SK-MEL-5 (cell line): ENCODE measurements around the gene SEMA4C. TPM values are rescaled to one million over a fixed set of nuclear protein-coding genes. Genes with fewer than 3 reads are reported as not detected.

ENCODE experiments used
- DNase-seq: peaks from one replicate; pipeline ENCODE4 v3.0.0-alpha.2; 2016; ENCODE audit warnings: low read depth, low spot score
- in situ Hi-C: cut with HindIII; loops from 2 replicates; pipeline ENCODE4 v1.10.0; 2016; ENCODE audit warnings: low sequenced_read_pairs, high pct_unique_total_duplicates, low pct_unique_long_range_greater_than_20kb
- total RNA-seq: library from RNA; depleted of rRNA; stranded (reverse); fragments of >200 nt; shearing (Covaris generic); gene quantifications from 2 replicates; pipeline ENCODE4 v1.2.3, GENCODE V29; 2014; rRNA removed

The SEMA4C gene
- total RNA-seq, 1 experiment from 2014 or later = 42.7 TPM

GRCh38 chr2:96819128-96819875 lies 50.6 kb downstream of the SEMA4C start:
- in situ Hi-C loops = no loop called here
- DNase-seq = no peak

DNA sequence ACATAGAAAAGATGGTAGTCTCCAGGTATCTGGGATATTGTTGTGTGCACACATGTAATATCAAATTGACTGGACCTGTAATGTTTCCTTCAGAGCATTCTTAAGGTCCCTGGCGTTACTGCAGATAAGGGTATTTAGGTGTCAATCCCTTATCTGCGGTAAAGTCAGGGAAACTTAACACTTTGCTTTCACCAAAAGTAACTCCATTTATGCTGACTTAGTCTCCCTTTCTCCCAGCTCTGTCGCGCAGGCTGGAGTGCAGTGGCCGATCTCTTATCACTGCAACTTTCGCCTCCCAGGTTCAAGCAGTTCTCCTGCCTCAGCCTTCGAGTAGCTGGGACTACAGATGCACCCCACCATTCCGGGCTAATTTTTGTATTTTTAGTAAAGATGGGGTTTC lies 52.0 kb downstream of the SEMA4C start:
- in situ Hi-C loops = no loop called here

DNA sequence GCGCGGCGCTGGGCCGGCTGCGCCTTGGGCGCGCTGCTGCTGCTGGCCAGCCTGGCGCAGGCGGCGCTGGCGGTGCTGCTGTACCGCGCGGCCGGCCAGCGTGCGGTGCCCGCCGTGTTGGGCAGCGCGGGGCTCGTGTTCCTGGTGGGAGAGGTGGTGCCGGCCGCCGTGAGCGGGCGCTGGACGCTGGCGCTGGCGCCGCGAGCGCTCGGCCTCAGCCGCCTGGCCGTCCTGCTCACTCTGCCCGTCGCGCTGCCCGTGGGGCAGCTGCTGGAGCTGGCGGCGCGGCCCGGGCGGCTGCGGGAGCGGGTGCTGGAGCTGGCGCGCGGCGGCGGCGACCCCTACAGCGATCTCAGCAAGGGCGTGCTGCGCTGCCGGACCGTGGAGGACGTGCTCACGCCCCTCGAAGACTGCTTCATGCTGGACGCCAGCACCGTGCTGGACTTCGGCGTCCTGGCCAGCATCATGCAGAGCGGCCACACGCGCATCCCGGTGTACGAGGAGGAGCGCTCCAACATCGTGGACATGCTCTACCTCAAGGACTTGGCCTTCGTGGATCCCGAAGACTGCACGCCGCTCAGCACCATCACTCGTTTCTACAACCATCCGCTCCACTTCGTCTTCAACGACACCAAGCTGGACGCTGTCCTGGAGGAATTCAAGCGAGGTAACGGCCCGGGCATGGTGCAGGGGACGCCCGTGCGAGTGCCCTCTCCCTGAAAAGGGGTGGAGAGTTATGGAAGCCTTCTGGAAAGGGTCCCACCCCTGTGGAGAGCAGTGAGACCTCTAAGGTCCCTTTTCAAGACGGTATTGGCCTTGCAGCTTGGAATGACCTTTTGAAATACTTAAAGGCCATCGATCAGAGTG lies 52.8 kb downstream of the SEMA4C start:
- no peak for DNase-seq
- in situ Hi-C loops = no loop called here

More for the DNA sequence above, 52.0 kb downstream of the SEMA4C start:
- no peak for DNase-seq

DNA sequence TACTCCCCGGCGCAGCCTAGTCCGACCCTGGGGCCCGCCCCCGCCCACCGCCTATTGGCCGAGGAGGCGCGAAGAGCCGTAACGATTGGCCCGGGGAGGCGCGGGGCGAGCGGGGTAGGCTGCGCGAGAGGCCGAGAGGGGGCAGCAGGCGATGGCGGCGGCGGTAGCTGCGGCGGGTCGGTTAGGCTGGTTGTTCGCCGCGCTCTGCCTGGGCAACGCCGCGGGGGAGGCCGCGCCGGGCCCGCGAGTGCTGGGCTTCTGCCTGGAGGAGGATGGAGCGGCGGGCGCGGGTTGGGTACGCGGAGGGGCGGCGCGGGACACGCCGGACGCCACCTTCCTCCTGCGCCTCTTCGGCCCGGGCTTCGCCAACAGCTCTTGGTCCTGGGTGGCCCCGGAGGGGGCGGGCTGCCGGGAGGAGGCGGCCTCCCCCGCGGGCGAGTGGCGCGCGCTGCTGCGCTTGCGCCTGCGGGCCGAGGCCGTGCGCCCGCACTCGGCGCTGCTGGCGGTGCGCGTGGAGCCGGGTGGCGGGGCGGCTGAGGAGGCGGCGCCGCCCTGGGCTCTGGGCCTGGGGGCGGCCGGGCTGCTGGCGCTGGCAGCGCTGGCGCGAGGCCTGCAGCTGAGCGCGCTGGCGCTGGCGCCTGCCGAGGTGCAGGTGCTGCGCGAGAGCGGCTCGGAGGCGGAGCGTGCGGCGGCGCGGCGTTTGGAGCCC lies 53.6 kb downstream of the SEMA4C start, which contains the start of gene CNNM3:
CNNM3 (plus strand) TSS at position 142 of the 709 bp plus-strand sequence; CDS start at position 152, 10 bp downstream.
- peak; percentile 91 for DNase-seq
- in situ Hi-C loops = no loop called here

DNA sequence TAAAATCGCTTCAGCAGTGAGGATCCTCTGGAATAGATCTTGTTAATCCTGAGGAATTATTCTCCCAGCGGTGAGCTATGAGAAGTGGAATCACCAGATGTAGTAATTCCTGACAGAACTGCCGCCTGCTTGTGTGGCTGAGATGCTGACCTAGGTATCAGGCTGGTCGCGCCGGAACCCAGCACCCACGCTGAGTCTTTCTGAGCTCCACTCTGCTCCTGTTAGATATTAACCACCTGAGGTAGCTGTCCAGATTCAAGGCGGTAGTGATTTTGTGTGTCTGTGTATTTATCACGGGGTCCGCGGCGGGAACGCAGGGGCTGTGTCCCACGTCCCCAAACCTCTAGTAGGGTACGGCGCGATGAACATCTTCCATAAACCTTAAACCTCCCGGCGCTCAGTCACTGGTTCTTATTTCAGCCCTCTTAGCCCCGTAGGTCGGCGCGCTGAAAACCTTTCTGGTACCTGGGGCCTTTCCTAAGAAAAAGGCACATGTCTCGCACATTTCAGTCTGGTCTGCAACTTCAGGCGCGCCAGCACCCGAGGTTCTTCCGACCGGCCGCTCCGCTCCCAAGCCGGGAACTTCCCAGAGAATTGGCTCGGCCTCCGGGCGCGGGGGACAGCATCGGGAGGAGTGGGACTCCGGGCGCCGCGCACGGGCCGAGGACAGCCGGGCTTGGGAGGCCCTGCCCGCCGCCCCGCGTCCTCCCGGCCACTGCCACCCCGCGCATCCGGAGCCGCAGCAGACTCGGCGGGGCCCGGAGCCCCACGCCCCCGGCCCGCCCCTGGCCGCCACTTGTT lies 54.4 kb downstream of the SEMA4C start:
- in situ Hi-C loops = no loop called here
- DNase-seq = no peak

DNA sequence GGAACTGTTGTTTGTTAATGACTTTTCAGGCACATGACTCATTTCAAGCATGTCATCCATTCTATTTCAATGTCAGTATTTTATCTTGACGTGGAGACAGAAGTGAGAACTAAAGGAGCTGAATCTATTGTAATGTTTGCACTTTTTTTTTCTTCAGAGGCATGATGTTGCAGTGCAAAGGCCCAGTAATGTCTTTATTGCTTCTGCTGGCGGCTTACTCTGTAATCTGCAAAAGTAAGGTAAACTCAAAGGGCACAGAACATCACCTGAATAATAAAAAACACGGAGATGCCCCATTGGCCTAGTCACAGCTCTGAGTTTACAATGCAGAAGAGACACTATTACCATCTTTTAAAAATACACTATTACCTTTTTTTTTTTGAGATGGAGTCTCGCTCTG lies 56.2 kb downstream of the SEMA4C start:
- in situ Hi-C loops = no loop called here
- DNase-seq = no peak

DNA sequence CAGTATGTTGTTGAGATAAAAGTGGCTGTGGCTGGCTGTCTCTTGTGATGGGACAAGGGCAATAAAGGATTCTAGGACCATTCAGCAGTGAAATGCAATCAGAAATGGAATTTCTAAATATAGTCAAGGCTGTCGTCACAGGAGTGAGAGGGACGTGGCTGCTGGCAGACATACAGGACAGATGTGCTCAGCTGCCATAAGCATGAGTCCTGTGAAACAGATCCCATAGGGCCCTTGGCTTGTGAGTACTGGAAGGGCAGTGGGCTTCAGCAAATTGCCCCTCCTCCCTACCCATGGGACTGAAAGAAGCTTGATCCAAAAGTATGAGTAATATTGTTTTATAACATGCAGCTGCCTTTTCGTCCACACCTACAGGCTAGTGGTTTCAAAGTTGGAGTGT lies 58.0 kb downstream of the SEMA4C start:
- in situ Hi-C loops = no loop called here
- DNase-seq = no peak

- no peak for DNase-seq
- in situ Hi-C loops = no loop called here
Observed at GRCh38 chr2:96810783-96811192, 59.1 kb downstream of the SEMA4C start.

GRCh38 chr2:96809951-96810782 lies 59.7 kb downstream of the SEMA4C start:
- no peak for DNase-seq
- in situ Hi-C loops = no loop called here

Other genes with a start within 250 kb of the SEMA4C start
- gene KANSL3, start 231.8 kb downstream of the SEMA4C start, total RNA-seq = 20.5 and 22.3 TPM in 2 replicates
- not detected in 2 replicates for gene FER1L5, start 227.3 kb downstream of the SEMA4C start, total RNA-seq
- gene LMAN2L, start 130.0 kb downstream of the SEMA4C start, total RNA-seq = 20.1 and 21.9 TPM in 2 replicates
- gene CNNM4, start 109.2 kb downstream of the SEMA4C start, total RNA-seq = 1.7 and 2.9 TPM in 2 replicates
- 3.7 and 4.3 TPM in 2 replicates for gene CNNM3, start 53.8 kb downstream of the SEMA4C start, total RNA-seq
- gene ANKRD23, start 26.1 kb downstream of the SEMA4C start, total RNA-seq = 1.8 and 4.0 TPM in 2 replicates
- gene ANKRD39, start 12.1 kb downstream of the SEMA4C start, total RNA-seq = 10.1 and 14.0 TPM in 2 replicates
- gene FAM178B, start 116.5 kb upstream of the SEMA4C start, total RNA-seq = 8.3 and 10.9 TPM in 2 replicates
- 15.3 and 16.9 TPM in 2 replicates for gene FAHD2B, start 224.8 kb upstream of the SEMA4C start, total RNA-seq
- gene ANKRD36, start 243.1 kb upstream of the SEMA4C start, total RNA-seq = 6.3 and 7.3 TPM in 2 replicates